OCI-LY3 (cell line): ENCODE data around the gene ADAMTS2.

ENCODE experiments used
- H2AFZ ChIP-seq: fragments of 200-600, 300-600 bp; shearing (Covaris generic); 2 replicates; pipeline ENCODE4 v1.6.0; 2014; ENCODE audit warnings: antibody characterized with exemption, low read depth, low read length
- H3K27ac ChIP-seq: fragments of 200-600, 300-600 bp; sonication (generic); 2 replicates; pipeline ENCODE4 v1.5.1; 2014; ENCODE audit warnings: mild to moderate bottlenecking, low read length, moderate library complexity, mixed read lengths
- H3K27me3 ChIP-seq: fragments of 200-600, 300-600 bp; sonication (generic); 2 replicates; pipeline ENCODE4 v1.6.1; 2014; ENCODE audit warnings: low read depth, low read length, mixed read lengths
- H3K36me3 ChIP-seq: fragments of 200-600, 300-600 bp; sonication (generic); replicated peaks from 2 replicates; pipeline ENCODE3; 2014; ENCODE audit warnings: low read depth, low read length, mixed read lengths
- H3K4me1 ChIP-seq: fragments of 300-600, 200-600 bp; sonication (generic); 2 replicates; pipeline ENCODE4 v1.6.1; 2014; ENCODE audit warnings: low read length, mixed read lengths
- H3K4me2 ChIP-seq: fragments of 200-600, 300-600 bp; sonication (generic); 2 replicates; pipeline ENCODE4 v1.6.1; 2014; ENCODE audit warnings: low read length, mixed read lengths
- H3K4me3 ChIP-seq: fragments of 300-600, 200-600 bp; sonication (generic); 2 replicates; pipeline ENCODE4 v1.5.1; 2014; ENCODE audit warnings: antibody characterized with exemption, mild to moderate bottlenecking, low read length, moderate library complexity
- H3K79me2 ChIP-seq: fragments of 300-600, 200-600 bp; shearing (Covaris generic); 2 replicates; pipeline ENCODE4 v1.6.1; 2014; ENCODE audit warnings: mild to moderate bottlenecking, low read length, mixed read lengths
- H3K9ac ChIP-seq: fragments of 300-600, 200-600 bp; shearing (Covaris generic); 2 replicates; pipeline ENCODE4 v1.6.0; 2014; ENCODE audit warnings: mild to moderate bottlenecking, low read length, moderate library complexity
- H3K9me3 ChIP-seq: fragments of 200-600, 300-600 bp; shearing (Covaris generic); 2 replicates; pipeline ENCODE4 v1.6.1; 2014; ENCODE audit warnings: low read length, mixed read lengths; ENCODE audit not compliant: insufficient read depth
- H4K20me1 ChIP-seq: fragments of 200-600, 300-600 bp; sonication (generic); 2 replicates; pipeline ENCODE4 v1.6.1; 2016; ENCODE audit warnings: low read length, mixed read lengths; ENCODE audit not compliant: insufficient read depth
- EZH2phosphoT487 ChIP-seq: fragments of 200-600 bp; shearing (Covaris generic); IDR thresholded peaks from 2 replicates; pipeline ENCODE4 v1.6.1; 2018; ENCODE audit warnings: antibody characterized with exemption, mixed run types, low read depth
- TF ChIP-seq, protein P1 (sequence below): fragments of 200-600, 300-600 bp; sonication (generic); IDR thresholded peaks from 2 replicates; pipeline ENCODE4 v1.5.1; 2014; ENCODE audit warnings: antibody characterized with exemption, low read length, low read depth

ADAMTS2 gene

GRCh38 chr5:179355976-179356974 lies 11.0 kb upstream of the ADAMTS2 start:
- H3K9me3 ChIP-seq = no peaks in the 10 kb centered on the region
- no peak overlapping the region for H3K4me3 ChIP-seq
- H3K4me1 ChIP-seq = no peaks in the 10 kb centered on the region
- H3K79me2 ChIP-seq = no peaks in the 10 kb centered on the region
- no peak overlapping the region for H2AFZ ChIP-seq
- no peak overlapping the region for H3K4me2 ChIP-seq
- TF ChIP-seq EZH2phosphoT487 = no peak
- TF ChIP-seq, protein P1, sequence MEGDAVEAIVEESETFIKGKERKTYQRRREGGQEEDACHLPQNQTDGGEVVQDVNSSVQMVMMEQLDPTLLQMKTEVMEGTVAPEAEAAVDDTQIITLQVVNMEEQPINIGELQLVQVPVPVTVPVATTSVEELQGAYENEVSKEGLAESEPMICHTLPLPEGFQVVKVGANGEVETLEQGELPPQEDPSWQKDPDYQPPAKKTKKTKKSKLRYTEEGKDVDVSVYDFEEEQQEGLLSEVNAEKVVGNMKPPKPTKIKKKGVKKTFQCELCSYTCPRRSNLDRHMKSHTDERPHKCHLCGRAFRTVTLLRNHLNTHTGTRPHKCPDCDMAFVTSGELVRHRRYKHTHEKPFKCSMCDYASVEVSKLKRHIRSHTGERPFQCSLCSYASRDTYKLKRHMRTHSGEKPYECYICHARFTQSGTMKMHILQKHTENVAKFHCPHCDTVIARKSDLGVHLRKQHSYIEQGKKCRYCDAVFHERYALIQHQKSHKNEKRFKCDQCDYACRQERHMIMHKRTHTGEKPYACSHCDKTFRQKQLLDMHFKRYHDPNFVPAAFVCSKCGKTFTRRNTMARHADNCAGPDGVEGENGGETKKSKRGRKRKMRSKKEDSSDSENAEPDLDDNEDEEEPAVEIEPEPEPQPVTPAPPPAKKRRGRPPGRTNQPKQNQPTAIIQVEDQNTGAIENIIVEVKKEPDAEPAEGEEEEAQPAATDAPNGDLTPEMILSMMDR = no peak
- H4K20me1 ChIP-seq = no peaks in the 10 kb centered on the region
- no peaks in the 10 kb centered on the region for H3K27me3 ChIP-seq
- H3K9ac ChIP-seq = no peak overlapping the region
- no peaks in the 10 kb centered on the region for H3K36me3 ChIP-seq
- no peak overlapping the region for H3K27ac ChIP-seq

GRCh38 chr5:179354305-179354882 lies 9.1 kb upstream of the ADAMTS2 start:
- Histone ChIP-seq H3K27ac (no peak overlapping the region), H4K20me1 (no peaks in the 10 kb centered on the region), H2AFZ (no peak overlapping the region), H3K4me1 (no peaks in the 10 kb centered on the region), H3K4me2 (no peak overlapping the region), H3K4me3 (no peak overlapping the region), H3K27me3 (no peaks in the 10 kb centered on the region), H3K36me3 (no peaks in the 10 kb centered on the region), H3K79me2 (no peaks in the 10 kb centered on the region), H3K9ac (no peak overlapping the region), H3K9me3 (no peaks in the 10 kb centered on the region)
- TF ChIP-seq EZH2phosphoT487 = no peak
- TF ChIP-seq, protein P1 = no peak

- Histone ChIP-seq H3K27me3 (no peaks in the 10 kb centered on the region), H2AFZ (no peak overlapping the region), H3K4me1 (no peaks in the 10 kb centered on the region), H3K9ac (no peak overlapping the region), H3K4me3 (no peak overlapping the region), H3K9me3 (no peaks in the 10 kb centered on the region), H3K79me2 (no peaks in the 10 kb centered on the region), H3K36me3 (no peaks in the 10 kb centered on the region), H3K27ac (no peak overlapping the region), H3K4me2 (no peak overlapping the region), H4K20me1 (no peaks in the 10 kb centered on the region)
- TF ChIP-seq EZH2phosphoT487 = no peak
- TF ChIP-seq, protein P1 = no peak
Observed at GRCh38 chr5:179348843-179349242, 3.6 kb upstream of the ADAMTS2 start.

GRCh38 chr5:179348011-179348530 lies 2.8 kb upstream of the ADAMTS2 start:
- no peak overlapping the region for H3K4me3 ChIP-seq
- H3K27ac ChIP-seq = no peak overlapping the region
- H3K9ac ChIP-seq = no peak overlapping the region
- H3K79me2 ChIP-seq = no peaks in the 10 kb centered on the region
- no peaks in the 10 kb centered on the region for H3K4me1 ChIP-seq
- TF ChIP-seq EZH2phosphoT487 = no peak
- TF ChIP-seq, protein P1 = no peak
- no peaks in the 10 kb centered on the region for H3K27me3 ChIP-seq
- no peaks in the 10 kb centered on the region for H3K9me3 ChIP-seq
- H2AFZ ChIP-seq = no peak overlapping the region
- no peak overlapping the region for H3K4me2 ChIP-seq
- H4K20me1 ChIP-seq = no peaks in the 10 kb centered on the region
- no peaks in the 10 kb centered on the region for H3K36me3 ChIP-seq
